Measurements from ENCODE around the gene CD70. TPM values are rescaled to one million over a fixed set of nuclear protein-coding genes. Genes with fewer than 3 reads are reported as not detected.
"Not testable (repeated sequence)": the region's sequence is repeated elsewhere in the genome, so short reads cannot be mapped to it uniquely, and the experiment has no call there.

The CD70 gene
- total and polyA plus RNA-seq, 2 donors (not counting 3 experiments of a cell fraction or from before 2014, with no cell fraction given): not detected

- H3K4me3 ChIP-seq (replicated peaks in 1 of 3; ENCODE audit: insufficient read depth in 1 of 3, low read depth in 1 of 3, low read length in 3 of 3): no peak overlapping the region
- H3K9ac ChIP-seq (replicated peaks; ENCODE audit: extremely low read depth, insufficient read depth, low read length): no peak overlapping the region
- H3K9me3 ChIP-seq (replicated peaks; ENCODE audit: control insufficient read depth, insufficient read depth, low read length): peaks cover 2% of the 10 kb centered on the region
- no peak overlapping the region for H3K27ac ChIP-seq (ENCODE audit: insufficient read depth, low read depth, low read length)
- H3K4me2 ChIP-seq (ENCODE audit: insufficient read depth, low read length): no peak overlapping the region
- FAIRE-seq (no peak), DNase-seq (ENCODE audit: low read depth, low spot score) (no peak)
- no peaks in the 10 kb centered on the region for H3K4me1 ChIP-seq (ENCODE audit: control insufficient read depth, extremely low read depth, insufficient read depth, low read length)
- H3K9me1 ChIP-seq (replicated peaks; ENCODE audit: control insufficient read depth, extremely low read depth, insufficient read depth, low read length): no peaks in the 10 kb centered on the region
- no peaks in the 10 kb centered on the region for H4K20me1 ChIP-seq (replicated peaks; ENCODE audit: control insufficient read depth, extremely low read depth, insufficient read depth, low read length)
- dilution Hi-C loops (cut with MboI; ENCODE audit: extremely low pct_ligation_motif_present, low sequenced_read_pairs) (no loop called here), intact Hi-C loops (cut with micrococcal nuclease) (no loop called here)
- no peak overlapping the region for H2AFZ ChIP-seq (ENCODE audit: low read depth, low read length)
- BruUV-seq (replicated peaks): no TSS peak
- TF ChIP-seq POLR2AphosphoS5 (IDR thresholded peaks at IDR 0.05; ENCODE audit: insufficient read depth, low read depth, low read length): no peak
- no peak for TF ChIP-seq MYC (IDR thresholded peaks at IDR 0.05; ENCODE audit: low read depth, low read length)
- no peak for TF ChIP-seq JUN (IDR thresholded peaks at IDR 0.05; ENCODE audit: borderline replicate concordance, insufficient read depth, insufficient read length, low read depth)
- no peak for TF ChIP-seq EZH2 (IDR thresholded peaks at IDR 0.05; ENCODE audit: borderline replicate concordance, low read depth, low read length, severe bottlenecking)
- no peak for TF ChIP-seq FOS (IDR thresholded peaks at IDR 0.05; ENCODE audit: borderline replicate concordance, insufficient read depth, low read length)
- no peak for TF ChIP-seq POLR2A (IDR thresholded peaks at IDR 0.05; ENCODE audit: low read depth, low read length)
- TF ChIP-seq, protein P1, sequence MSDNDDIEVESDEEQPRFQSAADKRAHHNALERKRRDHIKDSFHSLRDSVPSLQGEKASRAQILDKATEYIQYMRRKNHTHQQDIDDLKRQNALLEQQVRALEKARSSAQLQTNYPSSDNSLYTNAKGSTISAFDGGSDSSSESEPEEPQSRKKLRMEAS (IDR thresholded peaks at IDR 0.05; ENCODE audit: insufficient read depth, insufficient read length): no peak
- no peak for TF ChIP-seq GATA2 (IDR thresholded peaks at IDR 0.05; ENCODE audit: insufficient read depth, insufficient read length, low read depth, low read length)
- TF ChIP-seq CTCF (IDR thresholded peaks at IDR 0.05; ENCODE audit: extremely low read depth in 1 of 2, insufficient read depth in 1 of 2, low read depth in 1 of 2, low read length in 2 of 2): no peak
- H3K27me3 ChIP-seq (ENCODE audit: control insufficient read depth in 2 of 2, insufficient read depth in 2 of 2, low read length in 2 of 2): no peaks in the 10 kb centered on the region
- no peaks in the 10 kb centered on the region for H3K36me3 ChIP-seq (ENCODE audit: control insufficient read depth in 2 of 2, extremely low read depth in 1 of 2, insufficient read depth in 2 of 2, low read length in 2 of 2)
- H3K79me2 ChIP-seq (ENCODE audit: control insufficient read depth, insufficient read depth, low read length): no peaks in the 10 kb centered on the region
- ChIA-PET POLR2A (no interaction called here), CTCF (interaction anchor here (1.1 kb wide), 1 partner anchor 18 kb away, joined by 3 read pairs; no protein-coding TSS in a partner anchor)
These were observed 22.9 kb downstream of the CD70 start for GRCh38 chr19:6568010-6568526.

DNA sequence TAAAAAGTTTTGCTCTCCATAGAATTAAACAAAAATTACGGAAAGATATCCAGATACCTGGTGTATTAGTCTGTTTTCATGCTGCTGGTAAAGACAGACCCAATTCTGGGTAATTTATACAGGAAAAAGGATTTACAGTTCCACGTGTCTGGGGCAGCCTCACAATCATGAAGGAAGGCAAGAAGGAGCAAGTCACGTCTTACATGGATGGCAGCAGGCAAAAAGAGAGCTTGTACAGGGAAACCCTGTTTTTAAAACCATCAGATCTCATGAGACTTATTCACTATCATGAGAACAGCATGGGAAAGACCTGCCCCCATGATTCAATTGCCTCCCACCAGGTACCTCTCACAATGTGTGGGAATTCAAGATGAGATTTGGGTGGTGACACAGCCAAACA is 24.2 kb downstream of the CD70 start:
- H3K36me3 ChIP-seq (ENCODE audit: control insufficient read depth in 2 of 2, extremely low read depth in 1 of 2, insufficient read depth in 2 of 2, low read length in 2 of 2); H3K4me1 ChIP-seq (ENCODE audit: control insufficient read depth, extremely low read depth, insufficient read depth, low read length); BruUV-seq (replicated peaks); H3K4me2 ChIP-seq (ENCODE audit: insufficient read depth, low read length); H3K9ac ChIP-seq (replicated peaks; ENCODE audit: extremely low read depth, insufficient read depth, low read length); DNase-seq (ENCODE audit: low read depth, low spot score); H3K79me2 ChIP-seq (ENCODE audit: control insufficient read depth, insufficient read depth, low read length); dilution Hi-C loops (cut with MboI; ENCODE audit: extremely low pct_ligation_motif_present, low sequenced_read_pairs); H4K20me1 ChIP-seq (replicated peaks; ENCODE audit: control insufficient read depth, extremely low read depth, insufficient read depth, low read length); CTCF ChIA-PET; H3K4me3 ChIP-seq (replicated peaks in 1 of 3; ENCODE audit: insufficient read depth in 1 of 3, low read depth in 1 of 3, low read length in 3 of 3); H2AFZ ChIP-seq (ENCODE audit: low read depth, low read length); intact Hi-C loops (cut with micrococcal nuclease); FAIRE-seq; POLR2A ChIA-PET; H3K9me3 ChIP-seq (replicated peaks; ENCODE audit: control insufficient read depth, insufficient read depth, low read length); H3K9me1 ChIP-seq (replicated peaks; ENCODE audit: control insufficient read depth, extremely low read depth, insufficient read depth, low read length); H3K27ac ChIP-seq (ENCODE audit: insufficient read depth, low read depth, low read length); H3K27me3 ChIP-seq (ENCODE audit: control insufficient read depth in 2 of 2, insufficient read depth in 2 of 2, low read length in 2 of 2): not testable (repeated sequence)
